HG03565 (cell line): ENCODE results near the gene RHOA.
A peak's percentile ranks its signal among the peaks of the same experiment; 100 is the strongest.
"Not testable (repeated sequence)": the region's sequence is repeated elsewhere in the genome, so short reads cannot be mapped to it uniquely, and the experiment has no call there.

Experiments used
- ATAC-seq: cut with Tn5 transposase; IDR thresholded peaks from one replicate; pipeline ENCODE4 v1.9.1; 2021; ENCODE audit warnings: mild to moderate bottlenecking, moderate library complexity; ENCODE audit not compliant: unreplicated experiment

RHOA gene

GRCh38 chr3:49371946-49372345 lies 39.8 kb downstream of the RHOA start:
- ATAC-seq = no peak

GRCh38 chr3:49370585-49371290 lies 41.0 kb downstream of the RHOA start:
- ATAC-seq = no peak

- ATAC-seq = no peak
Measured at GRCh38 chr3:49362561-49362960, 49.2 kb downstream of the RHOA start.

GRCh38 chr3:49359623-49360022 lies 52.2 kb downstream of the RHOA start:
- no peak for ATAC-seq

- ATAC-seq = no peak
Measured at GRCh38 chr3:49358884-49359225, 52.9 kb downstream of the RHOA start.

- ATAC-seq = peak; percentile 67
Measured at GRCh38 chr3:49358217-49358883, 53.4 kb downstream of the RHOA start, which contains the start of gene GPX1. GPX1 (minus strand) TSS chr3:49358353; CDS start chr3:49358278, 75 bp downstream.

- not testable (repeated sequence) for ATAC-seq
Measured at GRCh38 chr3:49357443-49358216, 54.1 kb downstream of the RHOA start.

- ATAC-seq = not testable (repeated sequence)
Measured at GRCh38 chr3:49357095-49357442, 54.7 kb downstream of the RHOA start.

GRCh38 chr3:49352890-49353421 lies 58.8 kb downstream of the RHOA start:
- no peak for ATAC-seq

- ATAC-seq = no peak
Measured at GRCh38 chr3:49352281-49352680, 59.5 kb downstream of the RHOA start.

- no peak for ATAC-seq
Measured at GRCh38 chr3:49351521-49352011, 60.2 kb downstream of the RHOA start.

- no peak for ATAC-seq
Measured at GRCh38 chr3:49349348-49350114, 62.2 kb downstream of the RHOA start.

GRCh38 chr3:49348361-49348760 lies 63.4 kb downstream of the RHOA start:
- ATAC-seq = not testable (repeated sequence)

- no peak for ATAC-seq
Measured at GRCh38 chr3:49346797-49347251, 65.0 kb downstream of the RHOA start.

GRCh38 chr3:49343163-49343562 lies 68.6 kb downstream of the RHOA start:
- ATAC-seq = no peak

- ATAC-seq = no peak
Measured at GRCh38 chr3:49341996-49342395, 69.8 kb downstream of the RHOA start.

- ATAC-seq = peak; percentile 86
Measured at GRCh38 chr3:49339941-49340800, 71.6 kb downstream of the RHOA start, which contains the start of gene USP4. USP4 (minus strand) TSS chr3:49340053; CDS start chr3:49340024, 29 bp downstream.

GRCh38 chr3:49339581-49339940 lies 72.2 kb downstream of the RHOA start:
- ATAC-seq = no peak

GRCh38 chr3:49333916-49334633 lies 77.7 kb downstream of the RHOA start:
- ATAC-seq = no peak
